HG03558 (cell line): ENCODE measurements around the gene EDDM3A.
"Not testable (repeated sequence)": the region's sequence is repeated elsewhere in the genome, so short reads cannot be mapped to it uniquely, and the experiment has no call there.

Source experiments
- ATAC-seq: cut with Tn5 transposase; IDR thresholded peaks from one replicate; pipeline ENCODE4 v1.9.1; 2021; ENCODE audit warnings: moderate number of reproducible peaks; ENCODE audit not compliant: unreplicated experiment; ENCODE audit errors: extremely low read depth

Gene EDDM3A

DNA sequence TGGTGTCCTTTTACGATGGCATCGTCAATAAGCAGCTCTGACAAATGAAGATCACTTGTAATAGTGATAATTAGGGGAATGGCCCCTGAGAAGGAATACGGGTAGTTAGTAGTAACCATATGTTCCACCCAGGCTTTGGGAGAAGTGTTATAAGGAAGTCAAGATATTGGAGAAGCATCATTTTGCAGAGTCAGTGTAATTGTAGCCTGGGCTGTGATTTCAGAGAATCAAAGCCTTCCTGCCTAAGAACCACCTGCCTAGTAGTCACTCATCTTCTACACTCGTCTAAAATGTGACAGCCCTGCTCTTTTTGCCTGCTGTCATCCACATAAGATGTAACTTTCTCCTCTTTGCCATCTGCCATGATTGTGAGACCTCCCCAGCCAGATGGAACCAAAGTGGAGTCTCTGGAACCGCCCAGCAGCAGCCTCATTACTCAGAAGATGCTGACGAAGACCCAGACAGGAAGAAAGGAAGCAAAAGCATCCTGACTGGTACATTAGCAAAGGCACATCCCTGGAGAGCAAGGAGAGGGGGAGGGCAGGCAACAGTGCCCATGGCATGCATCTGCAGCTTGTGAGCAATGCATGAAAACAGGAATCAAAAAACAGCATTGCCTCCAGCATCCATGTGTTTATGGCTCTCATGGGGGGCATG lies 12.6 kb upstream of the EDDM3A start:
- no peak for ATAC-seq

DNA sequence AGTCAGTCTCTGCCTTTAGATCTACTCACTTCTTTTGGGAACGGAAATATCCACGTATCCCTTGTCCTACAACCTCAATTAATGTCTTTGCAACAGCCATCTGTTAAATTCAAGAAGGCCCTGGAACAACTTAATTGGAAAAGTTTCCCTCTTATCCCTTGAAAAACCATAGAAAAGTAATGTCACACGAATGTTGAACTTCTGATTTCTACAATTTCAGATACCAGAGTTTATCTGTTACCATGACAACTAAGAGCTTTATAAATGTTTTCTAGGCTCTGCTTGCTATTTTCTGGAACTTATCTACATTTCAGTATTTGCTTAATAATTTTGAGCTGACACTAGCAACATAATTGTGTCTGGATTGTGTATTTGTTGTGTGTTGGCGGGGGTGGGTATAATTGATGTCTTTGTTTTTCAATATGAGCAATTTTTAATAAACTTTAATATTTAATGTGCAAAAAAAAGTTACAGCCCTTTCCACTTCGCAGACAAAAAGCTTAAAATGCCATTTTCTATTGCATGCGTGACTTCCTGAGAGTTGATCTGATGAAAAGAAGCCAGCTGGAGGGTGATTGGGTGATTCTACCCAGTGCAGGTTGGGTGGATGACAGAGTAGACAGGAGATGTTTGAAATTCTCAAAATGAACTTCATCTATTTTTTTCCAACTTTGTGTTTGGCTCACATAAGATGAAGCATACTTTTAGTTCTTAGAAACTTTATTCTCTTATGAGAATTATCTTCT lies 11.8 kb upstream of the EDDM3A start:
- no peak for ATAC-seq

DNA sequence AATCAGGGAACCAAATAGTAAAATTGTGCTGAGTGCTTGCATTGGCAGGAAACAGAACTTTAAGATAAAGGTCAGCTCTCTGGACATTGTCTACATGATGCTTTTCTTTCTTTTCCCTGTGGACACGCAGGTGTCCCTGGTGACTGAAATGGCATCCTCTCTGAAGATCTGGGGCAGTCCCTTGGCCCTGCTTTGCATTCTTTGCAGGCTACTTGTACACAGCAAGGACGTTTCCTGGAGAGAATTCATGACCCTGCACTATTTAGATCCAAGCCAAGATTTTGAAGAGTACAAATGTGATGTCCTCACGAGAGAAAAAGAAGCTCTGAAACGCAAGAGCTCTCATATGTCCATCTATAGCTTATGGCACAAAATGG lies 11.3 kb upstream of the EDDM3A start:
- ATAC-seq, result no peak

DNA sequence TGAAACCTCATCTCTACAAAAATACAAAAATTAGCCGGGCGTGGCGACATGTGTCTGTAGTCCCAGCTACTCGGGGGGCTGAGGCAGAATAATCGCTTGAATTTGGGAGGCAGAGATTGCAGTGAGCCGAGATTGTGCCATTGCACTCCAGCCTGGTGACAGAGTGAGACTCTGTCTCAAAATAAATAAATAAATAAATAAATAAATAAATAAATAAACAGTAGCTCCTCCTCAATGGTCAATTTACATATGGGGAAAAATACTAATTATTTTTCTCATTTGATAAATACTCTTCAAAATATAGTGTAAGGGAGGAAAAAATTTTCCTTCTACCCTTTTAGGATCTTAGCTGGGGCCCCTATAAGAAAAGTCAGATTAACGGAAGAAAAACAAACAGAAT lies 7.4 kb upstream of the EDDM3A start:
- ATAC-seq, result not testable (repeated sequence)

DNA sequence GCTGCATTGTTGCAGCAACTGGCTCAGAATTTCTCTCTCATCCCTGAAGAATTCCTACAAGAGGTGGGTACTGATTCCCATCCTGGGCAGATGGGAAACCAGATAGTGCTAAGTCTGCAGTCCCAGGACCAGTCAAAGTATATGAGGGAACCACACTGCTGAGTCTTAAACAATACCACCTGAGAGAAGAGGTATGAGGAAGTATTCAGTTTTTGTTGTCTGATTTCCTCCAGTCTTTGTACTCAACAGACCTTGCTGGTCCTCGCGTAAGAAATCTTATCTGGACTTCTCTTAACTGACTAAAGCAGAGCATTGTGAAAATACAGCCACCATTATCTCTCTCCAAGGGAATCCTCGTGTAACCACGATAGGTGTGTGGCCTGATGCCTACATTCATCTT lies 3.6 kb upstream of the EDDM3A start:
- ATAC-seq, result no peak

DNA sequence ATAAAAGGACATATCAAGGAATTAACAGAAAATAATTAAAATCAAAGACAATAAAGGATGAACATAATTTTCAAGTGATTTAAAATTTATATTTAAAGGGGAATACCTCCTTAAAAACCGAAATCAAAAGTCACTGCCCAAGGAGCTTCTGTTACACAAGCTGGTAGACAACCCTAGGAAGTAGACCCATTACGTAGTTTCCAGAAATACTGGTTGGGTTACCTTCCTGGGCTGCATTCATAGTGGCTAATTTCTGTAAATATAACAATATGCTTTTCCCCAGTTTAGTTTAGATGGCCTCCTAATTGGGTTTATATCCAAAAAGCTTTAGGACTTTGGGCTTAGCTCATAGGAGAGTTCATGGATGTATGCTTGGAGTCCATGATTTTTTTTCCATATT lies 2.1 kb upstream of the EDDM3A start:
- no peak for ATAC-seq

DNA sequence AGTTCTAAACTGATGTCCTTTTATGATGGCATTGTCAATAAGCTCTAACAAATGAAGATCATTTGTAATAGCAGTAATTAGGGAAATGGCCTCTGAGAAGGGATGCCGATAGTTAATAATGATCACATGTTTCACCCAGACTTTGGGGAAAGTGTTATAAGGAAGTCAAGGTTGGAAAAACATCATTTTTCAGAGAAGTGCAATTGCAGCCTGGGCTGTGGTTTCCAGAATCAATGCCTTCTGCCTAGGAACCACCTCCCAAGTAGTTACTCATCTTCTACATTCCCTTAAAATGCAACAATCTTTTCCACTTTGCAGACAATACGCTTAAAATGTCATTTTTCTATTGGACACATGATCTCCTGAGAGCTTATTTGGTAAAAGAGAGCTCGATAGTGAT lies 879 bp downstream of the EDDM3A start:
- no peak for ATAC-seq

DNA sequence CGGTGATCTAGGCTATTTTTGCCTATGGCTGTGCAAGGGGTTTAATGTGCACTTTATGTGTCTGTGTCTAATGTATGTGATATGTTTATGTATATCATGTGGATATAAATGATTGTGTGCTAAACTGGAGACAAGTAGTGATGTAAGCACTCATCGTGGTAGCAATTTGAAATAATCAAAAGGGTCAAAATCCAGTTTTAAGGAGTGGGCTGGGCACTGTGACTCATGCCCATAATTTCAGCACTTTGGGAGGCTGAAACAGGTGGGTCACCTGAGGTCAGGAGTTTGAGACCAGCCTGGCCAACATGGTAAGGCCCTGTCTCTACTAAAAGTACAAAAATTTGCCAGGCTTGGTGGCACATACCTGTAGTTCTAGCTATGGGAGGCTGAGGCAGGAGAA lies 2.8 kb downstream of the EDDM3A start:
- ATAC-seq, result no peak

DNA sequence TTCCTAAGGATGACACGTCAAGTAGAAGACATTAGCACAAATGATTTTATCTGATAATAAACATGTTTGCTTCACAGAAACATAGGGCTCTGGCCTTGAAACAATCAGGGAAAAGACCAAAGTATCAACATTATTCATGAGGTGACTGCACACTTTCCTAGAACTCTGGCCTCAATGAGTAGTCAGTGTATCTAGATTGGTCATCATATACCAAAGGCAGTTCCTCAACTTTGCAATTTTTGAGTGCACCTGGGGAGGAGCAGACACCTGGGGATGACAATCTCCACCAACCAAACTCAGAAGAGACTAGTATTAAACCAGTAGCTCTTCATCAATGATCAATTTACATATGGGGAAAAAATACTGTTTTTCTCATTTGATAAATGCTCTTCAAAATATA lies 4.5 kb downstream of the EDDM3A start:
- no peak for ATAC-seq

DNA sequence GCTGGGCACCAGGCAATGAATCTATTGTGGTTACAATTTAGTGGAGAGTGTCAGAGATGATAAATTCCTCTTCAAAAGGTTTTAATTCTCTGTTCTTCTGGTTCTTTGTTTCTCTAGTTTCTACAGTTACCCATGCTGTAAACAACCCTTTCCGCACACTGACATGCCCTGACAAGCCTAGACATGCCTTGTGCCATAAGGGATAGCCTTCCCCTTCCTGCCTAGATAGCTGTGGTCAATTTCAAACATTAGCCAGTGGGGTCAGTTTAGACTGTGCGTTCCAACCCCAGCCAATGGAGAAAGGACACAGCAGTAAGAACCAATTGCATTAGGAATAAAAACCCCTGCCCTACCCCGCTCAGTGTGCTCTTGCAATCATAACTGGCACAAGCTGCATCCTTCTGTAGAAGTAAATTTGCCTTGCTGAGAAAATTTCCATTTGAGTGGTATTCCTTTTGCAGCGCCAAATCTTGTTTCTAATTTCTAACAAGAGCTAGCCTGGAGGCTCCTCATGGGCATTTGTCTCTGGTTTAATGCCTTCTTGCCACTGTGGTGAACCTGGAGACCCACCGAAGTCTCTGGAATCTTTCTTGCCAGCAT lies 6.4 kb downstream of the EDDM3A start:
- no peak for ATAC-seq

DNA sequence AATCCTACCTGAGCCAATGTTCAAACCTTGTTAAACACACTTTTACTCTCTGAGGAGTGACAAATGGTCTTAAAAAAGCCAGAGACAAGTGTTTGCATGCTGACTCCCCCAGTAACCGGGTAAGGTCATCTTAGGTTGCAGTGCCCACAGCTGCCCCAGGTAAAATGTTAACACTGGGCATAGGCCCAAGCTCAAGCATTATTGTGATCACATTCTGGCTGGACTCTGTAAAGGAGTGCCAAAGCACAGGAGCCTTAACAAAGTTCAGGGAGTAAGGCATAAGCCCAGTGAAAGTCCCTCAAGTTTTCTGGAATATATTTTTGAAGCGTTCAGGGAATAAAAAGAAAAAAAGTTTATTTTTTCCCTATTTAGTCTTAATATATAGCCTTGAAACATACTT lies 8.6 kb downstream of the EDDM3A start:
- no peak for ATAC-seq

DNA sequence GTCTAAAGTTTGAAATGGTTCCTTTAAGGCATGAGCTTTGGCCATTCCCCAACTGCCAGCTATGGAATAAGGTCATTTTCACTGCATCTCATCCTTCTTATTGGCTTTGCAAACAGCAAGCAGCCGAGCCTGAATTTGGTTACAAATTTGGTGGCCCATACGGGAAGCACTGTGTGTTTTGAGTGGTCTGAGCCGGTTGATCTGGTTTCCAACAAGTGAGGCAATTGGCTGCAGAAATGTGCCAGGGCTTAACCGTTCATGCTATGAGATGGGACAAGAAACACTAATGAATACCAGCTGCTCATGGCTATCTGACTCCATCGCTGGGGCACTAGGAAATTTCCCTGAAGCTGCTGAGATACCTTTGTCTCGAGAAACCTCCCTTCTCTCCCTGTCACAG lies 9.3 kb downstream of the EDDM3A start:
- no peak for ATAC-seq

DNA sequence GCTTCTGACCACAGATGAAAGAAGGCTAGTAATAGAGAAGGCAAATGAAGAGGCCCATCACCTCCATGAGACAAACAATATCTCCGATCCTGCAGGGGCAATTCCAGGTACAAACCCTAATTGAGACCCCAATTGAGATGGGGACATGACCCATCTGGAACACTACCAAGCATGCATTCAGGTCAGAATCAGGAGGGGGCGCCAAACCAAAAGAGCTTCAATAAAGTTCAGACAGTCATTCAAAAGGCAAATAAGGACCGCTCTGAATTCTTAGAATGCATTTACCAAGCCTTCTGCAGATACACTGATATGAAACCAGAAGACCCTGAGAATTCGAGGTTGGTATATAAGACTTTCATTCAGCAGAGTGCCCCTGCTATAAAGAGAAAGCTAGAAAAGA lies 12.3 kb downstream of the EDDM3A start:
- no peak for ATAC-seq

DNA sequence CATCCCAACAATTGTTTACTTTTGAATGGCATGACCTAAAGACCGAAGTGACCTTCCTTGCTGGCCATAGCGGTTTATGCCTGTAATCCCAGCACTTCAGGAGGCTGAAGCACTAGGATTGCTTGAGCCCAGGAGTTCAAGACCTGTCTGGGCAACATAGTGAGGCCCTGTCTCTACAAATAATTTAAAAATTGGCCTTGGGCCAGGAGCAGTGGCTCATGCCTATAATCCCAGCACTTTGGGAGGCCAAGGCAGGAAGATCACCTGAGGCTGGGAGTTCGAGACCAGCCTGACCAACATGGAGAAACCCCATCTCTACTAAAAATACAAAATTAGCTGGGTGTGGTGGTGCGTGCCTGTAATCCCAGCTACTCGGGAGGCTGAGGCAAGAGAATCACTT lies 13.8 kb downstream of the EDDM3A start:
- not testable (repeated sequence) for ATAC-seq

DNA sequence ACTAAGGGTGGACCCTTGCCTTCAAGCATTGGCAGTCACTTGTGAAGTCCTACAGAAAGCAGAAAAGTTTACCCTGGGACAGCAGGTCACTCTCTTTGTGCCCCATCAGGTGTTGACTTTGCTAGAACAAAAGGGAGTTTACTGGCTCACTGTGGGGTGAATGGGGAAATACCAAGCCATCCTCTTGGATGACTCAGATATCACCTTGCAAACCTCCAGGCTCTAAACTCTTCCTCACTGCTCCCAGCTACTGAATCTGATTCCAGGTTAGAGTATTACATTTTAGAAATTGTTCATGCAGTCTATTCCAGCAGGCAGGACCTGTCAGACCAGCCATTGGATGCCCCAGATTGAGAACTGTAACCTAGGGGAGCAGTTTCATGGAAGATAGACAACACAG lies 15.3 kb downstream of the EDDM3A start:
- no peak for ATAC-seq

DNA sequence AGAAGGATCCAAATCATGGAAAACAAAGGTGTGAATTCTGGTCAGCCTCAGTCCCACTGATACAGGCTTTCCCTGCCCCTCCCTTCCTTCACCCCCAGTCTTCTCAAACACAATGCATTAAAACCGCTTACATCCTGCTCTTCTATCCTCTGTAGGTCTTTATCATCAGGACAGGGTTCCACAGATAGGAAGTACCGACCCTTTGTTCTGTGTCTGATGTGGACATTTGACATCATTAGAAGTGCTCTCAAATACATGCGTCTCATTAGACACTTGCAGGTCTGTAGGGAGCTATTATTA lies 22.9 kb downstream of the EDDM3A start:
- ATAC-seq, result no peak

DNA sequence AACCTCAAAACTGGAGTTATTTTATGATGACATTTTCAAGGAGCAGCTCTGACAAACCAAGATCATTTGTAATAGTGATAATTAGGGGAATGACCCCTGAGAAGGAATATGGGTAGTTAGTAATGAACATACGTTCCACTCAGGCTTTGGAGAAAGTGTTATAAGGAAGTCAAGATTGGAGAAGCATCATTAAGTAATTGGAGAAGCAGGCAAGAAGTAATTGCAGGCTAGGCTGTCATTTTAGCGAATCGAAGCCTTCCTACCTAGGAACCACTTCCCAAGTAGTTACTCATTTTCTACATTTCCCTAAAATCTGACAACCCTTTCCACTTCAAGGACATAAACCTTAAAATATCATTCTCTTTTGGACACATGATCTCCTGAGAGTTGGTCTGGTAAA lies 23.7 kb downstream of the EDDM3A start:
- no peak for ATAC-seq

DNA sequence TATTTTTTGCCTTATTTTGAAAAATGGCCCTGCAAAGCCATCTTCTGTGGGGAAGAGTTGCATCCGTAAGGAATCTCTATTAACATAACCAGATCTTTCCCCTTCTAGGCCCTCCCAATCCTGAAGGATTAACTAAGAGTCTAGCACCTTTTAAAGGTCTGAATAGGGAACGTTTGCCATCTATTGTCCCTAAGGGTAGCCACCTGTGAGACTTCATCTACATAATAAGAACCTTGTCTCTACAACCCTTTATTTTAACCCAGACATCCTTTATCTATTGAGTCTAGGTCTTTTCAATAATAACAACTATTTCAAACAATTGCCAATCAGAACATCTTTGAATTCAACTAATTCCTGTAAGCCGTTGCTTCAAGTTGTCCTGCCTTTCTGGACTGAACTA lies 27.0 kb downstream of the EDDM3A start:
- no peak for ATAC-seq

DNA sequence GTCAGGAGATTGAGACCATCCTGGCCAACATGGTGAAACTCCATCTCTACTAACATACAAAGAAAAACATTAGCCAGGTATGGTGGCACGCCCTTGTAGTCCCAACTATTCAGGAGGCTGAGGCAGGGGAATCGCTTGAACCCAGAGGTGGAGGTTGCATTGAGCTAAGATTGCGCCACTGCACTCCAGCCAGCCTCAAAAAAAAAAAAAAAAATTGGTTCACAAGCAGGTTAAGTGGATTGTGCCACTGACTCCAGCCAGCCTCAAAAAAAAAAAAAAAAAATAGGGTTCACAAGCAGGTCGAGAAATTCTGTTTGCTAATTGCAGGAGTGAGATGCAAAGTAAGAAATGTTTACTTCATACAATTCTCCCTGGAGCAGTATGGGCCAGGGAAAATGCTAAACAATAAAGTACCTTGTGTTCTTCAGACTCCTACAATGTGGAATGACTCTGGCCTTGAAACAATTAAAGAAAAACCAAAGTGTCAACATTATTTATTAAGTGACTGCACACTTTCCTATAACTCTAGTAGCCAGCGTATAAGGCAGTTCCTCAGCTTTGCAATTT lies 28.7 kb downstream of the EDDM3A start:
- ATAC-seq, result no peak

DNA sequence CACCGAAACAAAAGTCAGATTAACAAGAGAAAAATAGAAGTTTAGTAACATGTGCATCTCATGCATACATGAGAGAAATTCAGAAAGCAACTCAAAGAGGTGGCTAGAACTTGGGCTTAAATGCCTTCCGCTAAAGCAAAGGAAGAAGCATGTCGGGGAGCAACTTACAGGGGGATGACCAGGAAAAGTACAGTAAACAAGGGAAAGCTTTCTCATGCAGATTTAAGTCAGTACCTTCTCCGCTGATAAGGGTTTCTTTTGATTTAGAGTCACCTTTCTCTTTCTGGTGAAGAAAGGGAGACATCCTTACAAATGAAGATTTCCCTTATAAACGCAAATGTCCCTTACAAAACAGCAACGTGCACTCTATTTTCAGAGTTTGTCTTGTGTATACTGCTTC lies 29.4 kb downstream of the EDDM3A start:
- ATAC-seq, result no peak

DNA sequence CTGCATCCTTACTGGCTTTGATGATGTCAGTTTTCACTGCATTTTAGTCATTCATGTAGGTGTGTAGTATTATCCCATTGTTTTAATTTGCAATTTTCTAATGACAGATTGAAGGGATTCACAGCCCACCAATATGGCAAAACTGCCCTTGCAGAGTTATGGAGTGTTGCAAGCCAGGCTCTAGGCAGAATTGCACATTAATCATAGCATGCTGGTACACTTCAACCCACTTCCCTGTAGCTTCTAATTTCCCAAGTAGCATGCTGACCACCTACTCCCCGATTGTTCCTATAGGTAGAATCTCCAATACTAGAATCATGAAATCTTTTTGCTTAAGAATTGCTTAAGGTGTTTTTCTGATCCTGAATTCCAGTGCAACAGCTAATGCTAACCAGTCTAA lies 30.2 kb downstream of the EDDM3A start:
- no peak for ATAC-seq

DNA sequence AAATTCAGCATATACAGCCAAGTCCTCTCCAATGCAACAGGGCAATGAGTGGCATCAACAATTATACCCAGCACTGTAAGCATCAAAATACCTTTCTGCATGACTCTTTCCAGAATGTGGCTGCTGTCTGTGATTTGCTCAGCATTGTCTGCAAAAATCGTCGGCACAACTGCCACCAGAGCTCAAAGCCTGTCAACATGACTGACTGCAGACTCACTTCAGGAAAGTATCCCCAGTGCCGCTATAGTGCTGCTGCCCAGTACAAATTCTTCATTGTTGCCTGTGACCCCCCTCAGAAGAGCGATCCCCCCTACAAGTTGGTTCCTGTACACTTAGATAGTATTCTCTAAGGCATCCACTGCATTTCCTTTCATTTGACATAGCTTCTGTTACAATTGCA lies 36.1 kb downstream of the EDDM3A start:
- no peak for ATAC-seq
